Measurements from ENCODE around the gene IFIT1B. TPM values are rescaled to one million over a fixed set of nuclear protein-coding genes. Genes with fewer than 3 reads are reported as not detected.

The IFIT1B gene
- total and polyA plus RNA-seq, 2 of the 8 experiments (the other 6 are each of a cell fraction or from before 2014, with no cell fraction given) = not detected

GRCh38 chr10:89421018-89421476 is 43.2 kb downstream of the IFIT1B start:
- ChIA-PET CTCF (ENCODE audit: partially characterized antibody) (interaction anchor here (0.9 to 1.5 kb wide), 7 partner anchors 52 to 144 kb away, joined by 3 to 4 read pairs (median 3); no protein-coding TSS in a partner anchor), POLR2A (ENCODE audit: partially characterized antibody) (no interaction called here)
- H2AFZ ChIP-seq (ENCODE audit: low read length) = no peak overlapping the region
- H2BK20ac ChIP-seq (ENCODE audit: low read length) = no peak overlapping the region
- no peaks in the 10 kb centered on the region for H4K20me1 ChIP-seq (replicated peaks in 1 of 2; ENCODE audit: control insufficient read depth in 1 of 2, insufficient read depth in 2 of 2, low read length in 2 of 2)
- DNase-seq (ENCODE audit: low read depth in 1 of 2, low spot score in 2 of 2) (no peak), FAIRE-seq (no peak)
- no peak overlapping the region for H2BK12ac ChIP-seq (ENCODE audit: low read depth, low read length)
- TF ChIP-seq JUN (IDR thresholded peaks at IDR 0.05; ENCODE audit: low read depth, low read length) (no peak), POLR2A (IDR thresholded peaks at IDR 0.05; ENCODE audit: control extremely low read depth in 1 of 2, low read depth in 2 of 2, low read length in 2 of 2) (no peak), NANOG (IDR thresholded peaks at IDR 0.05; ENCODE audit: insufficient read depth, low read depth, low read length, poor library complexity, severe bottlenecking) (no peak), SAP30 (IDR thresholded peaks at IDR 0.05; ENCODE audit: insufficient read depth, insufficient replicate concordance, low read length) (no peak), CBX8 (IDR thresholded peaks at IDR 0.05; ENCODE audit: borderline replicate concordance, low read depth, low read length) (no peak), GABPA (IDR thresholded peaks at IDR 0.05; ENCODE audit: borderline replicate concordance, insufficient read depth, low read length) (no peak), BCL11A (IDR thresholded peaks at IDR 0.05; ENCODE audit: low read depth in 2 of 2, low read length in 2 of 2) (no peak), CREB1 (IDR thresholded peaks at IDR 0.05) (no peak), RFX5 (IDR thresholded peaks at IDR 0.05; ENCODE audit: borderline replicate concordance, low read depth, low read length) (no peak), CTBP2 (IDR thresholded peaks at IDR 0.05; ENCODE audit: borderline replicate concordance, insufficient read depth, insufficient read length, low read length) (no peak), POLR2AphosphoS5 (IDR thresholded peaks at IDR 0.05; ENCODE audit: low read depth, low read length) (no peak)
- TF ChIP-seq, protein P1, sequence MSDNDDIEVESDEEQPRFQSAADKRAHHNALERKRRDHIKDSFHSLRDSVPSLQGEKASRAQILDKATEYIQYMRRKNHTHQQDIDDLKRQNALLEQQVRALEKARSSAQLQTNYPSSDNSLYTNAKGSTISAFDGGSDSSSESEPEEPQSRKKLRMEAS (IDR thresholded peaks at IDR 0.05) = no peak
- TF ChIP-seq, protein P2, sequence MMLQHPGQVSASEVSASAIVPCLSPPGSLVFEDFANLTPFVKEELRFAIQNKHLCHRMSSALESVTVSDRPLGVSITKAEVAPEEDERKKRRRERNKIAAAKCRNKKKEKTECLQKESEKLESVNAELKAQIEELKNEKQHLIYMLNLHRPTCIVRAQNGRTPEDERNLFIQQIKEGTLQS (IDR thresholded peaks at IDR 0.05; ENCODE audit: insufficient read depth, low read depth, low read length) = no peak
- H3K79me1 ChIP-seq (ENCODE audit: low read depth, low read length) = no peaks in the 10 kb centered on the region
- H3K4ac ChIP-seq (replicated peaks; ENCODE audit: insufficient read length, low read depth, low read length) = no peak overlapping the region
- H4K5ac ChIP-seq (ENCODE audit: insufficient read length, low read depth, low read length) = no peak overlapping the region
- H2AK5ac ChIP-seq (ENCODE audit: low read depth, low read length) = no peak overlapping the region
- no peak overlapping the region for H4K91ac ChIP-seq (replicated peaks; ENCODE audit: insufficient read length, low read length)
- no peak overlapping the region for H2BK5ac ChIP-seq (ENCODE audit: low read depth, low read length)
- no peak overlapping the region for H3K18ac ChIP-seq (ENCODE audit: extremely low read depth, low read length)
- H4K8ac ChIP-seq (ENCODE audit: extremely low read depth, insufficient read depth, low read length) = no peak overlapping the region
- H3K23ac ChIP-seq (ENCODE audit: insufficient read length) = no peak overlapping the region
- no peak overlapping the region for H3K27ac ChIP-seq (ENCODE audit: low read depth, low read length)
- peaks cover 0 to 5% (median 4%) of the 10 kb centered on the region in 4 experiments; a peak in 5 of 7 replicates for H3K27me3 ChIP-seq (replicated peaks in 1 of 4; ENCODE audit: control insufficient read depth in 3 of 4, extremely low read depth in 1 of 4, insufficient read depth in 3 of 4, low read length in 3 of 4)
- no peaks in the 10 kb centered on the region for H3K36me3 ChIP-seq (ENCODE audit: control insufficient read depth in 2 of 4, insufficient read depth in 4 of 4, low read length in 3 of 4)
- WGBS, 2 experiments (ENCODE audit: extremely low coverage in 1 of 2, insufficient coverage in 1 of 2, insufficient read length in 1 of 2, insufficient replicate concordance in 2 of 2, low coverage in 1 of 2, low lambda C conversion rate in 2 of 2, missing lambda C conversion rate in 1 of 2) = 95% methylated on average over 2 of the region's 2 CpGs; no CpG with 5 or more reads in 1 of the 2 experiments
- no peak overlapping the region for H3K14ac ChIP-seq (ENCODE audit: insufficient read length)
- H3K23me2 ChIP-seq (ENCODE audit: low read depth, low read length) = no peaks in the 10 kb centered on the region
- no peak overlapping the region for H2BK120ac ChIP-seq (replicated peaks; ENCODE audit: low read depth, low read length)
- H3K9ac ChIP-seq (replicated peaks in 1 of 4; ENCODE audit: extremely low read depth in 1 of 4, low read depth in 3 of 4, low read length in 3 of 4) = no peak overlapping the region
- peaks cover 0 to 7% (median 2%) of the 10 kb centered on the region in 4 experiments; a peak in 4 of 7 replicates for H3K4me1 ChIP-seq (replicated peaks in 1 of 4; ENCODE audit: control insufficient read depth in 3 of 4, insufficient read depth in 4 of 4, low read length in 3 of 4)
- no peak overlapping the region for H3K56ac ChIP-seq (replicated peaks; ENCODE audit: insufficient read length, low read depth, low read length)
- no peak overlapping the region for H3K4me2 ChIP-seq (ENCODE audit: insufficient read depth in 1 of 2, low read depth in 2 of 2, low read length in 2 of 2)
- H2BK15ac ChIP-seq (ENCODE audit: low read length) = no peak overlapping the region
- H3K9me3 ChIP-seq (ENCODE audit: insufficient read depth in 2 of 2, low read depth in 1 of 2, low read length in 1 of 2) = no peaks in the 10 kb centered on the region
- no peaks in the 10 kb centered on the region for H3K79me2 ChIP-seq (ENCODE audit: control insufficient read depth in 1 of 2, insufficient read depth in 2 of 2, low read length in 2 of 2)
- H3K4me3 ChIP-seq (ENCODE audit: extremely low read depth in 1 of 4, insufficient read depth in 2 of 4, low read depth in 3 of 4, low read length in 4 of 4) = no peak overlapping the region

Data from H1 (cell line).